Measurements from ENCODE around the gene CHMP1B.
"Not testable (repeated sequence)": the region's sequence is repeated elsewhere in the genome, so short reads cannot be mapped to it uniquely, and the experiment has no call there.

CHMP1B gene

DNA sequence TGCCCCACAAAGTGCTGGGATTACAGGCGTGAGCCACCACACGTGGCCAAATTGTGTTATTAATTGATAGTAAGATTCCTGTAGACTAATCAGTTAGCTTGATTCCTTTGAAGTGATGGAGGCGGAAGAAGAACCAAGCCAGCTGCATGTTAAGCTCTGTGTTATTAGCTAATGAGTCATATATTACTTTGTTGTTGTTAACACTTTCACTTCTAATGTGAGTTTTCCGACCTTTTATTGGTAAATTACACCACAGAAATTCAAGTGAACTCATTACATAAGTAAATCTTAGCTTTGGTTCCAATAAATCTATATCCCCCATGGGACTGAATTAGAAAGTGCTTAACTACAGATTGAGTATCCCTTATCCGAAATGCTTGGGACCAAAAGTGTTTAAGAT, 20.3 kb downstream of the CHMP1B start:
- no peak for DNase-seq

- DNase-seq: peak; percentile 20 to 42
These were observed 21.4 kb downstream of the CHMP1B start for GRCh38 chr18:11872479-11873136.

DNA sequence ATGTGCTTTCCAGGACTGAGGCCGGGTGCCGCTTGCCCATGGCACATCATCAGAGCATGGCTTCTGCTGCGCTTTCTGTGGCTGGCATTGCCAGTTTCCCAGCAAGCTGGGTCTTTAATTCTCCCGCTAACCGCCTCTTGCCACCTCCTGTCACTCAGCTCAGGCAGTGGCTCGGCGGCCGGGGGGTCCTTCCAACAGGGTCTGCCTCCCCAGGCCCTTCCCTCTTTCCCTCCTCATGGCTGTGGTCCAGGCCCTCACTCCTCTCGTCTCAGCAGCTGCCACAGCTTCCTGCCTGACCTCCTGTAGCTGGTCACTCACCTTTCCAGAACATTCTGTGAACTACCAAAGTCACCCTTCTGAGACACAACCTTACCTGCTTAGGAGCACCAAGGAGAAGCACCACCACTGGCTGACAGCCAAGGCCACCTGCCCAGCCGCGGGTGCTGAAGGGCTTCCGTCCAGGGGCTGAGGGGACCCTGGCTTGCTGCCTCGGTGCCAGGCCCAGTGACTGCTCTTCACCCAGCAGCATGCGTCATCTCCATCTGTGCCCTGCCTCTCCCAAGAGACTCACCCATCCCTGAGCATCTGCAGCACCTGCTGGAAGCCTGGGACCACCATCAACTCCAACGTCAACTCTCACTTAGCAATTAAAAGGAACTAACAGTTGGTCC, 22.6 kb downstream of the CHMP1B start:
- no peak for DNase-seq

DNA sequence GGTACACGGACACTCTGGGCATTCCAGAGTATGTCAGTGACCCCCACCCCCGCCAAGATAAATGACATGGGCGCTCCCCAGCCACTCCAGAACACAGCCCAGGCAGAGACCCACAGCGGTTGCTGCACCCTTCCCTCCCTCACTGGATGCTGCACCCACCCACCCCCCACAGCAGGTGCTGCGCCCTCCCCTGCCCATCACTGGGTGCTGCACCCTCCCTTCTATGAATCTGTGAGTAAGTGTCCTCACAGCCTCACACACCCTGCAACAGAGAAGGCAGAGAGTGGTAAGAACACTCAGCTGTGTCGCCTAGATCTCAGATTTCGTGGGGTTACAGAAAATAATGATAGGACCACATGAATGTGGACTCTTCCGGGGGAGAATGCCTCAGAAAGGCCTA, 23.5 kb downstream of the CHMP1B start:
- no peak for DNase-seq

DNA sequence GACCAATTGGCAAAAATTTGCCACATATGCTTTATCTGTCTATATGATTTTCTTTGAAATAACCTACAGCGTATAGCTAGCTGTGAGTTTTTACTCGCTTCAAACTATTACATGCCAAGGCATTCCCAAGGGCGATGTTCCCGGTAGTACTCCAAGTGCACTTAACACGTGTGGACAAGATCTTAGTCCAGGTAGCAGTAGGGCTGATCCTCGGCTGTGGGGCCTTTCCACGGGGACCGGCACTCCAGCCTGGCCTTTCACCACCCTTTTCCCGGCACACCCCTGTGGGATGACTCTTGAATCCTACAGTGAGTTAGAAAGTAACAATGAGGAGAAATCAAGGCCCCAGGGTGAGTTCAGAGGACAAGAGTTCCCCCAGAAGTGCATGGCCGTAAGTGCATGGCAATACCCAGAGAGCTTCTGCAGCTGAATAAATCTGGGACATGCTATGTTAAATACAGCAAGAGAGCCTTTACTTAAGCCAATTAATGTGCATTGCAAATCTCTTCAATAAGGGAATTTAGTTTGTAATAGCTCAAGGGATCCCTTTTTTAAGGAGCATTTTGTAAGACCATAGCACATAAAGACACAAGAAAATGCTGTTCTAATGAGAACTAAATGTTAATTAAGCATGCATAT, 26.4 kb downstream of the CHMP1B start:
- DNase-seq: no peak

DNA sequence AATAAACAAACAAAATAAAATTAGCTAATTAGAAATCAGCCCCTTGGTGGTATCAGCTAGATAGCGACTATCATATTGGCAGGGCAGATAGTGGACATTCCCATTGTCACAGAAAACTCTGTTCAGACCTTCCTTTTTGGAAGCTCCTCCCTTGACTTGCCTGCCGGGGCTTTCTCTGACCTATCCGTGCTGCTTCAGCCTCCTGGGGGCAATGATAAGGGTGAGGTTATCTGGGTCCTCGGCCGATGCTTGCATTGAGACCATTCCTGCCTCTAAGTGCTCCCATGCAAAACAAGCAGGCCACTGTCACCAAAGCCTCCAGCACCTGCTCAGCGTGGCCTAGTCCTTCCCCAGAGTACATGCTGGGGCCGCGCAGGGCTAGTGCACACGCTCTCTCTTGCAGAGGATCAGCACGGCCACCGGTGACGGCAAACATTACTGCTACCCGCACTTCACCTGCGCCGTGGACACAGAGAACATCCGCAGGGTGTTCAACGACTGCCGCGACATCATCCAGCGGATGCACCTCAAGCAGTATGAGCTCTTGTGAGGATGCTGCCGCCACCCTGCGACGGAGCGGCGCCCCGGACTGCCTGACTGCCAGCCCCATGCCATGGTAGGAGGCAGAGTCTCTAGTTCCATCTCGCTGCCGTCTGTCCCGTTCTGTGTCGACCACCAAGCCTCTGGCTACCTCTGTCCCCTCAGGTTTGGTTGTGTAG, 29.5 kb downstream of the CHMP1B start:
- no peak for DNase-seq

DNA sequence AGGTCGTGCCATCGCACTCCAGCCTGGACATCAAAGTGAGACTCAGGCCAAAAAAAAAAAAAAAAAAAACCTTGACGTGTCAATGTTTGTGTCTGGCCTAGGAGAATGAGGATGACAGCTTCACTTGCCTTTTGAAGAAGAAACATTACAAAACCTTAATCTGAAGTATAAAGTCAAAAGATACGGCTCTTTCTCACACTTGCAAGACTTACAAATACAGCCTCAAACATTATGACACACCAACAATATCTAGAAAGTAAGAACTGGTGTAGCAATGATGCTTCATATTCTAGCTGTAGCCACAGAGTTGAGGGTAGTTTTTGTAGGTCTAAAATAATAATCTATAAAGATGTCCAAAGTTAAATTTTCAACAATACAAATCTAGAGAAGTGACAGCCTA, 31.4 kb downstream of the CHMP1B start:
- DNase-seq: peak in 1 of 2 donors; percentile 13

DNA sequence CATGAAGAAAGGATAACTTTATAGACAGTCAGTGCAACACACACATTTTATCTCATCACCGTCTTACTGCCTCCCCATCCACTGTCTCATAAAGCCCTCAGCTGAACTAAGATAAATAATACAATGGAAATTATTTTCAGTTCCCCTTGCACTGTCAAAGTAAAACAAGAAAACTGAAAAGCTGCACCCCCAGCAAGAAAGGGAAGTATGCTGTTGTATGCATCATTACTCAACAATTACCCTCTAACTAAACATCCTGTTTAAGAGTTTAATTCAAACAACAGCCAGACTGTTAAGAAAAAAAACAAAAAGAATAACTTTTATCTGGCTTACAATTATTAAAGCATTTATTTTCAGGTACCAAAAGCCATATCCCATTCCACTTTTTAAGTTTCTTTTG, 31.9 kb downstream of the CHMP1B start:
- peak; percentile 69 to 90 for DNase-seq

DNA sequence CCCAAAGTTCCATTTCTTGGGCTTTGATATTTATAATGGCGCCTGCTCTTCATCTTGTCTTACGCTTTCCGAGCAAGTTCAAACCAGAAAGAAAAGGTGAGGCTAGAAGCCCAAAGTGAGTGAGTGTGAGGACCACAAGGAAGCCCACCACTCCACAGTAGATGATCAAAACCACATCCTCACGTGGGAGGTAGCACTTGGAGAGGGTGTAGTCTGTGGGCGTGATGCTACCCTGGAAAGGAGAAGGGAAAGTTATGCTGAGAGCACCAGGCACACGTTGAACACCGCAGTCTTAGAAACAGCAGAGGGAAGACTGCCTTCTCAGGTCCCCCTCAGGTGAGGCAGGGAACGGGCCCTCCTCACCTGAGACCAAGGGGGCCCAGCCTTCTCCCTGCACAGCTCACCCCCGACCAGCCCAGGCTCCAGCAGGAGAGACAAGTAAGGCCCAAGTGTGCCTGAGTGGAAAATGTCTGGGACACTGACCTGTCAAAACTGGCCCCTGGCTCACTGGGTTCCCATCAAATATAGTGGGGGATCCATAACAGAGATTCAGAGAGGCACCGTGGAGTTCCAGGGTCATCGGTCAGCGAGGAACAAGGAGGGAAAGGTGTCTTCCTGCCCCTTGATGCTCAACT, 33.3 kb downstream of the CHMP1B start:
- DNase-seq: no peak

GRCh38 chr18:11885278-11885947, 34.2 kb downstream of the CHMP1B start:
- DNase-seq: peak; percentile 73 to 82

DNA sequence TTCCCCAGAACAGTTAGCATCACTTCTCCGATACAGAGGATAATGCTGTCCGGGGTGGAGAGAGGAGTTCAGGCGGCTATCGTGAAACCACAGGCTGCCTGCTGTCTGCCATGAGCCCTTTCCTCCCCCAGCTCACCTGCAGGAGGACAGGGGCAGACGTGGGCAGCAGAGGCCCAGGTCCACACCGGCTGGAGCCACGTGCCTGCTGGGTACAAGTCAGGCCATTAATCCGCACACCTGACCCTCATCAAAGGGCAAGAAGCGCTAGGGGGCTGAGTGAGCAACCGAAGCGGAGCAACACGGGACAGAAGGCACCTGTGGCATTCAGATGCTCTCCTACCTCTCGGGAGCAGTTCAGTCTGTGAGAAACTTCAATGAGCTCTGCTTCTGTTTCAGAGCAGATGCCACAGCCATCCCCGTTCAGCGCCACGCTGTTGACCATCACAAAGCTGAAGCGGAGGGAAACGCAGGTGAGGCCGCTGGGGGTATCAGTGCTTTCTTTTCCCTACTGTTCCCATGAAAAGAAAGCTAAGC, 35.4 kb downstream of the CHMP1B start:
- no peak for DNase-seq

DNA sequence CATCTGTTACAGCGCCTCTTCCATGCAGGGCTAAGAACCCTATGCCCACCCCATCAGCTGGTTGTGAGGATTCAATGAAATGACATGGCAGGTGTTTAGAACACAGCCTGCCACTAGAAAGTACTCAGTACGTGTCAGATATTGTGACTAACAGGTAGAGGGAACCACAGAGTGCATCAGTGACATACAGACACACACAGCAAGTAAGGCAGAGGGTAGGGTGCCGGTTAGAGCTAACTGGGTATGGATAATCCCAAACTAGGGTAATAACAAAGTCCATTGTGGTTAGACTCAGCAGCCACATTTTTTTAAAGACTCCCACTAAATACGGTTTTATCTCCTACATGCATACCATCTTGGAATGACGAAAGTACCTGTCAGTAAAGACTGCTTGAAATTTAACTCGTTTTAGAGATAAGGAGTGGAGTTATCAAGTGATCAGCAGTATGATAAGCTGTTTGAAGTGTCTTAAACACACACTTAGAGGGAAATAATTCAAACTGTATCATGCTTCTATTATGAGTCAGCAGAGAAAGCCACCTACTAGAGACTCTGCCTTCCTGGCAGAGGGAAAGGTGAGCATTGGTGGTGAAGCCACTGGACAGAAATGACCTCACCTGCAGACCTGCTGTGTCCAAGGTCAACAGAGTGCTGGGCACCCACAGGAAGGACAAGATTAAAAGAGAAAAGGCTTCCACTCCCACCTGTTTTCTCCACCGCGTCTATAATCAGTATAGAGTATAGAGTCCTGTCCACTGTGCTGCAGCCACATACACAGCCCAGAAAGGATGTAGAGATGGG, 36.3 kb downstream of the CHMP1B start:
- no peak for DNase-seq

GRCh38 chr18:11888726-11889125, 37.5 kb downstream of the CHMP1B start:
- DNase-seq: no peak

- DNase-seq: no peak
These were observed 38.1 kb downstream of the CHMP1B start for GRCh38 chr18:11889284-11889683.

DNA sequence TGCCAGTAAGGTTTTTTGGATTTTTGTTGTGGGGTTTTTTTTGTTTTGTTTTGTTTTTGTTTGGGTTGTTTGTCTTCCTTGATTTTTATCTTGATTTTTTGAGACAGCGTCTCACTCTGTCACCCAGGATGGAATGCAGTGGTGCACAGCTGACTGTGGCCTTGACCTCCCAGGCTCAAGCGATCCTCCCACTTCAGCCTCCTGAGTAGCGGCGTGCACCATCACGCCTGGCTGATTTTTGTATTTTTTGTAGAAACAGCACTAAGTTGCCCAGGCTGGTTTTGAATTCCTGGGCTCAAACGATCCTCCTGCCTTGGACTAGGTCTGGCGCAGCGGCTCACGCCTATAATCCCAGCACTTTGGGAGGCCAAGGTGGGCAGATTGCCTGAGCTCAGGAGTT, 40.5 kb downstream of the CHMP1B start:
- DNase-seq: no peak

DNA sequence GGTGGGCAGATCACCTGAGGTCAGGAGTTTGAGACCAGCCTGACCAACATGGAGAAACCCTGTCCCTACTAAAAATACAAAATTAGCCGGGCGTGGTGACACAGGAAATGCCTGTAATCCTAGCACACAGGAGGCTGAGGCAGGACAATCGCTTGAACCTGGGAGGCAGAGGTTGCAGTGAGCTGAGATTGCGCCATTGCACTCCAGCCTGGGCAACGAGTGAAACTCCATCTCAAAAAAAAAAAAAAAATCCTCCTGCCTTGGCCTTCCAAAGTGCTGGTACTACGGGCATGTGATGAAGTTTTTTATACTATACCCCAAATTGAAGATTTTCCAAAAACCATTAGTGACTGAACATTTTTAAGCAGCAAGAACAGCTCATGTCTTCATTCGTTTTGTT, 41.2 kb downstream of the CHMP1B start:
- DNase-seq: not testable (repeated sequence)

DNA sequence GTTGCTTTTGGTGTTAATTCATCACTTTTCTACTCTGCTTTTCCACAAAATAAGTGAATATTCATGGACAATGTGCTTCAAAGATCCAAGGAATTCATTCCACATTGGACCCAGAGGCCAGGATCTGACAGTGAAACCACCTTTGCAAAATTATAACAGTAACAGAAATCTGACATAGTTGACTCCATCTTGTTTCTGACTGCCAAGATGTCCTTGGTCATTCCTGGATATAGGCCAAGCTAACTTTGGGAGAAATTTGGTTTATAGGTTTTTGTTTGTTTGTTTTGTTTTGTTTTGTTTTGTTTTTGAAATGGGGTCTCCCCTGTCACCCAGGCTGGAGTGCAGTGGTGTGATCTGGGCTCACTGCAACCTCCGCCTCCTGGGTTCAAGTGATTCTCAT, 46.6 kb downstream of the CHMP1B start:
- no peak for DNase-seq

- no peak for DNase-seq
These were observed 47.9 kb downstream of the CHMP1B start for GRCh38 chr18:11899063-11899462.

- no peak for DNase-seq
These were observed 50.7 kb downstream of the CHMP1B start for GRCh38 chr18:11901826-11902438.

GRCh38 chr18:11902522-11903292, 51.5 kb downstream of the CHMP1B start:
- DNase-seq: no peak

All from inflammatory macrophage (primary cell).